KMS-11 (cell line): ENCODE data around the gene SYT4.

ENCODE experiments used
- H2AFZ ChIP-seq: fragments of 200-600 bp; sonication (generic); 2 replicates; pipeline ENCODE4 v1.6.1; 2016; ENCODE audit warnings: antibody characterized with exemption, mixed run types, low read depth
- H3K27ac ChIP-seq: fragments of 200-600 bp; sonication (generic); 2 replicates; pipeline ENCODE4 v1.6.1; 2016; ENCODE audit warnings: mild to moderate bottlenecking, mixed run types
- H3K27me3 ChIP-seq: fragments of 200-600 bp; sonication (generic); 2 replicates; pipeline ENCODE4 v1.6.1; 2017; ENCODE audit warnings: mild to moderate bottlenecking, low read depth, mixed run types, moderate library complexity; ENCODE audit not compliant: insufficient read depth
- H3K36me3 ChIP-seq: fragments of 200-600 bp; sonication (generic); 2 replicates; pipeline ENCODE4 v1.6.1; 2017; ENCODE audit warnings: mild to moderate bottlenecking, mixed run types; ENCODE audit not compliant: insufficient read depth
- H3K4me1 ChIP-seq: fragments of 200-600 bp; sonication (generic); 2 replicates; pipeline ENCODE4 v1.6.1; 2016; ENCODE audit warnings: mild to moderate bottlenecking, low read depth, mixed run types; ENCODE audit not compliant: poor library complexity, severe bottlenecking
- H3K4me2 ChIP-seq: fragments of 200-600 bp; sonication (generic); 2 replicates; pipeline ENCODE4 v1.7.0; 2016; ENCODE audit warnings: mild to moderate bottlenecking, mixed run types
- H3K4me3 ChIP-seq: fragments of 200-600 bp; sonication (generic); IDR thresholded peaks from 2 replicates; pipeline ENCODE4 v1.6.1; 2017; ENCODE audit warnings: low read depth, low read length, mixed read lengths; ENCODE audit not compliant: insufficient read depth
- H3K79me2 ChIP-seq: fragments of 200-600 bp; sonication (generic); 2 replicates; pipeline ENCODE4 v1.6.1; 2016; ENCODE audit warnings: low read depth, mixed run types; ENCODE audit not compliant: insufficient read depth
- H3K9ac ChIP-seq: fragments of 200-600 bp; sonication (generic); 2 replicates; pipeline ENCODE4 v1.6.1; 2016; ENCODE audit warnings: mild to moderate bottlenecking, mixed run types
- H4K20me1 ChIP-seq: fragments of 200-600 bp; sonication (generic); 2 replicates; pipeline ENCODE4 v1.6.1; 2016; ENCODE audit warnings: mild to moderate bottlenecking, mixed run types; ENCODE audit not compliant: insufficient read depth
- TF ChIP-seq, protein P1 (sequence below): fragments of 200-600 bp; sonication (generic); conservative IDR thresholded peaks from 2 replicates; pipeline ENCODE4 v1.6.1; 2017; ENCODE audit warnings: low read depth, mild to moderate bottlenecking, antibody characterized with exemption, low read length, moderate library complexity, mixed read lengths

The SYT4 gene

DNA sequence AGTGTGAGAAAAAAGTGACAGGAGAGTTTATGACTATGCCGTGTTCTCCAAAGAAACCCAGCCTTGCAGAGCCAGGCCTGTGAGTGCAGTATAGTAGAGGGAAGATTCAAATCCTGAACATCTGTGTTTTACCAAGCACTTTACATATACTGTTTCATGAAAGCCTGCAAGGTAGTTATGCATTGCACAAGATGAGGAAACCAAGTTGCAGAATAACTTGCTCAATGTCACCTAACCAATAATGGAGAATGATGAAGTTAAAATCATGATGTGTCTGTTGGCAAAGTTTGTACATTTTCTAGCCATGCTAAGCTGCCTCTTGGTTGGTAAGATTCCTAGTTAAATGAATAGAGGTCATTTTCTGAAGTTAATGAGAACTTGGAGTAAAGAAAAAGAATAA, 29.3 kb downstream of the SYT4 start:
- Histone ChIP-seq H3K79me2 (no peaks in the 10 kb centered on the region), H3K4me1 (peaks cover 13% of the 10 kb centered on the region), H3K36me3 (no peaks in the 10 kb centered on the region), H4K20me1 (no peaks in the 10 kb centered on the region), H3K9ac (no peak overlapping the region), H3K27me3 (no peaks in the 10 kb centered on the region), H3K27ac (no peak overlapping the region), H3K4me3 (no peak overlapping the region), H2AFZ (no peak overlapping the region), H3K4me2 (no peak overlapping the region)
- TF ChIP-seq, protein P1, sequence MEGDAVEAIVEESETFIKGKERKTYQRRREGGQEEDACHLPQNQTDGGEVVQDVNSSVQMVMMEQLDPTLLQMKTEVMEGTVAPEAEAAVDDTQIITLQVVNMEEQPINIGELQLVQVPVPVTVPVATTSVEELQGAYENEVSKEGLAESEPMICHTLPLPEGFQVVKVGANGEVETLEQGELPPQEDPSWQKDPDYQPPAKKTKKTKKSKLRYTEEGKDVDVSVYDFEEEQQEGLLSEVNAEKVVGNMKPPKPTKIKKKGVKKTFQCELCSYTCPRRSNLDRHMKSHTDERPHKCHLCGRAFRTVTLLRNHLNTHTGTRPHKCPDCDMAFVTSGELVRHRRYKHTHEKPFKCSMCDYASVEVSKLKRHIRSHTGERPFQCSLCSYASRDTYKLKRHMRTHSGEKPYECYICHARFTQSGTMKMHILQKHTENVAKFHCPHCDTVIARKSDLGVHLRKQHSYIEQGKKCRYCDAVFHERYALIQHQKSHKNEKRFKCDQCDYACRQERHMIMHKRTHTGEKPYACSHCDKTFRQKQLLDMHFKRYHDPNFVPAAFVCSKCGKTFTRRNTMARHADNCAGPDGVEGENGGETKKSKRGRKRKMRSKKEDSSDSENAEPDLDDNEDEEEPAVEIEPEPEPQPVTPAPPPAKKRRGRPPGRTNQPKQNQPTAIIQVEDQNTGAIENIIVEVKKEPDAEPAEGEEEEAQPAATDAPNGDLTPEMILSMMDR: no peak

DNA sequence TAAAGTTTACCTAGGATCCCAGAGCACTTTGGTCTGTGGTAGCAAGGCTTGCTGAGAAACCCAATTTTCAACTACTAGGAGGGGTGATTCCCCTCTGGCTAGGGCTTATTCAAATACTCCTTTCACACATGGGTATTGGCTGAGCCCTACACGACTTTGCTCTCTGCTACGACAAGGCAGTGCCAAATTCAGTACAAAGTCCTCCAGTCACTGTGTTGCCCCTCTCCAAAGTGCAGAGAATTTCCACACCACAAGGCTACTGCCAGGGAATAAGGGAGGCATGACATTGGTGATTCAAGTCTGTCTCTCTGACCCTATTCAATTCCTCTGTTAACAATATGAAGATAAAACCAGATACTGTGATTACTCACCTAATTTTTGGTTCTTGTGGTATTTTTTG, 38.9 kb downstream of the SYT4 start:
- H3K36me3 ChIP-seq: no peaks in the 10 kb centered on the region
- H3K27me3 ChIP-seq: no peaks in the 10 kb centered on the region
- no peak overlapping the region for H3K4me2 ChIP-seq
- H4K20me1 ChIP-seq: no peaks in the 10 kb centered on the region
- H3K79me2 ChIP-seq: no peaks in the 10 kb centered on the region
- no peak overlapping the region for H3K9ac ChIP-seq
- TF ChIP-seq, protein P1: no peak
- no peak overlapping the region for H3K27ac ChIP-seq
- no peak overlapping the region for H2AFZ ChIP-seq
- no peaks in the 10 kb centered on the region for H3K4me1 ChIP-seq
- H3K4me3 ChIP-seq: no peak overlapping the region

DNA sequence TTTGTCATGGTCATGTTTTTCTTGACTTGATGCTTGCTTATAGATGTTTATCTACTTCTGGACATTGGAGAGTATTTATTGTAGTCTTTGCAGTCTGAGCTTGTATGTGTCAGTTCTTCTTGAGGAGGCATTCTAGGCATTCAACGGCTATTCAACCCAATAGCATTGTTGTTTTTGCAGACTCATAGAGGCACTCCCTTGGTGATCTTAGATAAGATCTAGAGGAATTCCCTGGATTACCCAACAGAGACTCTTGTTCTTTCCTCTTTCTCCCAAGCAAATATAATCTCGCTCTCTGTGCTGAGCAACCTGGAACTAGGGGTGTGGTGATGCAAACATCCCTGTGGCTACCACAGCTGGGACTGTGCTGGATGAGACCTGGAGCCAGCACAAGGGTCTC, 40.4 kb downstream of the SYT4 start:
- H3K4me1 ChIP-seq: no peaks in the 10 kb centered on the region
- H3K36me3 ChIP-seq: no peaks in the 10 kb centered on the region
- TF ChIP-seq, protein P1: no peak
- no peaks in the 10 kb centered on the region for H4K20me1 ChIP-seq
- no peak overlapping the region for H3K27ac ChIP-seq
- no peak overlapping the region for H3K4me3 ChIP-seq
- no peak overlapping the region for H2AFZ ChIP-seq
- H3K9ac ChIP-seq: no peak overlapping the region
- no peaks in the 10 kb centered on the region for H3K79me2 ChIP-seq
- no peak overlapping the region for H3K4me2 ChIP-seq
- H3K27me3 ChIP-seq: no peaks in the 10 kb centered on the region

DNA sequence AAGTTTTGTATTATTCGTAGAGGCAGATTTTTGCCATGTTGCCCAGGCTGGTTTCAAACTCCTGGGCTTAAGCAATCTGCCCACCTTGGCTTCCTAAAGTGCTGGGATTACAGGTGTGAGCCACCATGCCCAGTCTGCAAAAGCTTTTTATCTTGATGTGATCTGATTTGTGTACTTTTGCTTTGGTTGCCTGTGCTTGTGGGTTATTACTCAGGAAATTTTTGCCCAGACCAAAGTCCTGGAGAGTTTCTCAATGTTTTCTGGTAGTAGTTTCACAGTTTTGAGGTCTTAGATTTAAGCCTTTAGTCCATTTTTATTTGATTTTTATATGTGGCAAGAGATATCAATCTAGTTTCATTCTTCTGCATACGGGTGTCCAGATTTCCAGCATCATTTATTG, 42.4 kb downstream of the SYT4 start:
- H3K4me3 ChIP-seq: no peak overlapping the region
- H2AFZ ChIP-seq: no peak overlapping the region
- H3K4me2 ChIP-seq: no peak overlapping the region
- no peak overlapping the region for H3K9ac ChIP-seq
- TF ChIP-seq, protein P1: no peak
- H3K27me3 ChIP-seq: no peaks in the 10 kb centered on the region
- no peaks in the 10 kb centered on the region for H4K20me1 ChIP-seq
- no peaks in the 10 kb centered on the region for H3K79me2 ChIP-seq
- H3K27ac ChIP-seq: no peak overlapping the region
- H3K4me1 ChIP-seq: no peaks in the 10 kb centered on the region
- no peaks in the 10 kb centered on the region for H3K36me3 ChIP-seq

DNA sequence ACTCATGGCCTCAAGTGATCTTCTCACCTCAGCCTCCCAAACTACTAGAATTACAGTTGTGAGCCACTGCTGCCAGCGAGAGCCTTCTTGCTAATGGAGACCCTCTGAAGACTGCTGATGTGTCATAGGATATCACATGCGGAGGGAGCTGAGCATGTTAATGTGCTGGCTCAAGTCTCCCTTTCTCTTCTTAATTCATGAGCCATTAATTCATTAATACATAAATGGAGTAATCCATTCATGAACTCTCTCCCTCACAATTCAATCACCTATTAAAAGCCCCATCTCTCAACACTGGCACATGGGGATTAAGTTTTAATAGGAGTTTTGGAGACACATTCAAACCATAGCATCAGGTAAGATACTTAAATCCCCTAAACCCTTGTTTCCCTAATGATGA, 54.8 kb downstream of the SYT4 start:
- no peak overlapping the region for H3K4me3 ChIP-seq
- no peak overlapping the region for H3K27ac ChIP-seq
- H3K4me2 ChIP-seq: no peak overlapping the region
- H3K36me3 ChIP-seq: no peaks in the 10 kb centered on the region
- TF ChIP-seq, protein P1: no peak
- no peaks in the 10 kb centered on the region for H3K4me1 ChIP-seq
- no peaks in the 10 kb centered on the region for H4K20me1 ChIP-seq
- H3K9ac ChIP-seq: no peak overlapping the region
- no peaks in the 10 kb centered on the region for H3K27me3 ChIP-seq
- H2AFZ ChIP-seq: no peak overlapping the region
- no peaks in the 10 kb centered on the region for H3K79me2 ChIP-seq
